Activated CD8-positive, alpha-beta T cell treated with anti-CD3 and anti-CD28 coated beads for 36 hours (primary cell): ENCODE data around the gene TFAM. TPM values are rescaled to one million over a fixed set of nuclear protein-coding genes. Genes with fewer than 3 reads are reported as not detected.

ENCODE experiments used
- ATAC-seq: fragments of 200-7000 bp; cut with Tn5 transposase; one replicate; pipeline ENCODE4 v1.10.0; 2021; ENCODE audit warnings: mild to moderate bottlenecking, moderate library complexity
- CTCF ChIA-PET: fragments of 350-600 bp; sonication (Branson Sonifier 250); formaldehyde crosslinking; loops from one replicate; lab custom pipeline; 2021; ENCODE audit warnings: antibody characterized with exemption; lab: Charles Lee
- POLR2A ChIA-PET: fragments of 350-600 bp; sonication (Branson Sonifier 250); formaldehyde crosslinking; loops from one replicate; lab custom pipeline; 2021; ENCODE audit warnings: antibody characterized with exemption; lab: Charles Lee
- DNase-seq: peaks from one replicate; pipeline ENCODE4 v3.0.0-alpha.2; 2020
- H3K27ac Mint-ChIP-seq: one replicate; pipeline ENCODE4 v1.8.0; 2021; ENCODE audit warnings: mild to moderate bottlenecking, mixed read lengths
- H3K27me3 Mint-ChIP-seq: one replicate; pipeline ENCODE4 v1.8.0; 2021; ENCODE audit warnings: mixed read lengths
- H3K36me3 Mint-ChIP-seq: one replicate; pipeline ENCODE4 v1.8.0; 2021; ENCODE audit warnings: low read depth, mixed read lengths
- H3K4me1 Mint-ChIP-seq: one replicate; pipeline ENCODE4 v1.8.0; 2021; ENCODE audit warnings: low read depth, mixed read lengths
- H3K4me3 Mint-ChIP-seq: one replicate; pipeline ENCODE4 v1.8.0; 2021; ENCODE audit warnings: mild to moderate bottlenecking, moderate library complexity, mixed read lengths
- H3K9me3 Mint-ChIP-seq: one replicate; pipeline ENCODE4 v1.8.0; 2021; ENCODE audit warnings: mixed read lengths
- intact Hi-C: fragments of 100-400 bp; cut with micrococcal nuclease; formaldehyde crosslinking; loops from one replicate; pipeline ENCODE4 v1.10.0; 2022
- total RNA-seq, 2 experiments: library from RNA; stranded (reverse); gene quantifications; one replicate each; pipeline ENCODE4 v1.2.3, GENCODE V29; 2021
- TF ChIP-seq, protein P1 (sequence below): fragments of 200-600 bp; IDR thresholded peaks from one replicate; pipeline ENCODE4 v1.8.0; 2022; ENCODE audit warnings: antibody characterized with exemption, mild to moderate bottlenecking

Gene TFAM
- total RNA-seq, 2 experiments from 2014 or later, result 97.3 to 116 TPM

DNA sequence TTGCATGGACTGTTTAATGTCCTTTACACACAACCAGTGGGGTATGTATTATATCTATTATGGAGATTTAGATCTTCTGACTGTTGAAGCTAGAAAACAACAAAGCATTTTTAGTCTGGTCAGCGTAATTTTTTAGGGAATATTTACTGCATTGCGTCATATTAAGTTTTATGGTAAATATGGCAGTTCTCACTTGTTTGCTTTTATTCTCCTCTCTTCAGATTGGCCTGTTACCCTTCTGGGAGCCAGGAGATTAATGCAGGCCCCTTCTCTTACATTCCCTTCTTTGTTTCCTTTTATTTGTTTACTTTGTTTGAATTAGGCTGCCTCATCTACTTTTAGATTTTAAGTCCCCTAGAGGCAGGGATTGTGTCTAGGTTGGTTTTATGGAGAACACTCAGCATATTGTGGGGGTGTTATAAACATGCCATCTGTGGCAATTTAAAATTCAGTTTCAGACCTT, 36.6 kb upstream of the TFAM start:
- H3K27ac Mint-ChIP-seq, result no peak overlapping the region
- no peak overlapping the region for H3K4me3 Mint-ChIP-seq
- no peak for DNase-seq
- H3K4me1 Mint-ChIP-seq, result peaks cover 36% of the 10 kb centered on the region
- intact Hi-C loops, result no loop called here
- peaks cover 11% of the 10 kb centered on the region for H3K36me3 Mint-ChIP-seq
- TF ChIP-seq, protein P1, sequence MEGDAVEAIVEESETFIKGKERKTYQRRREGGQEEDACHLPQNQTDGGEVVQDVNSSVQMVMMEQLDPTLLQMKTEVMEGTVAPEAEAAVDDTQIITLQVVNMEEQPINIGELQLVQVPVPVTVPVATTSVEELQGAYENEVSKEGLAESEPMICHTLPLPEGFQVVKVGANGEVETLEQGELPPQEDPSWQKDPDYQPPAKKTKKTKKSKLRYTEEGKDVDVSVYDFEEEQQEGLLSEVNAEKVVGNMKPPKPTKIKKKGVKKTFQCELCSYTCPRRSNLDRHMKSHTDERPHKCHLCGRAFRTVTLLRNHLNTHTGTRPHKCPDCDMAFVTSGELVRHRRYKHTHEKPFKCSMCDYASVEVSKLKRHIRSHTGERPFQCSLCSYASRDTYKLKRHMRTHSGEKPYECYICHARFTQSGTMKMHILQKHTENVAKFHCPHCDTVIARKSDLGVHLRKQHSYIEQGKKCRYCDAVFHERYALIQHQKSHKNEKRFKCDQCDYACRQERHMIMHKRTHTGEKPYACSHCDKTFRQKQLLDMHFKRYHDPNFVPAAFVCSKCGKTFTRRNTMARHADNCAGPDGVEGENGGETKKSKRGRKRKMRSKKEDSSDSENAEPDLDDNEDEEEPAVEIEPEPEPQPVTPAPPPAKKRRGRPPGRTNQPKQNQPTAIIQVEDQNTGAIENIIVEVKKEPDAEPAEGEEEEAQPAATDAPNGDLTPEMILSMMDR, result no peak
- POLR2A ChIA-PET, result no interaction called here
- CTCF ChIA-PET, result interaction anchor here (1.2 kb wide), 1 partner anchor 16 kb away, joined by 4 read pairs; no protein-coding TSS in a partner anchor
- H3K27me3 Mint-ChIP-seq, result no peaks in the 10 kb centered on the region
- no peaks in the 10 kb centered on the region for H3K9me3 Mint-ChIP-seq
- no peak for ATAC-seq

DNA sequence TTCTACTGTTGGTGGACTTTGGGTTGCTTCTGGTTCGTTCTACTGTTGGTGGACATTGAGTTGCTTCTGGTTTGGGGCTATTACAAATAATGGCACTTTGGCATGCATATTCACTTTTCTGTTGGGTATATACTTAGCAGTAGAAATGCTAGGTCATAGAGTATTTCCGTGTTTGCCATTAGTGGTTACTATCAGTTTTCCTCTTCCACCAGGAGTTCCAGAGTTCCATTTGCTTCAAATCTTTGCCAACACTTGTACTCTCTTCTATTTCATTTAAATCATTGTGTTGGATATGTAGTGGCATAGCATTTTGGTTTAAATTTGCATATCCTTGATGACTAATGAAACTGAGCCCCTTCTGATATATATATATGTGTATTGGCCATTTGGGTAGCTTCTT, 35.2 kb upstream of the TFAM start:
- Mint-ChIP-seq H3K9me3 (no peaks in the 10 kb centered on the region), H3K27me3 (no peaks in the 10 kb centered on the region), H3K27ac (no peak overlapping the region), H3K4me3 (no peak overlapping the region), H3K4me1 (peaks cover 36% of the 10 kb centered on the region), H3K36me3 (peaks cover 11% of the 10 kb centered on the region)
- intact Hi-C loops, result no loop called here
- DNase-seq (no peak), ATAC-seq (no peak)
- TF ChIP-seq, protein P1, result no peak
- ChIA-PET CTCF (no interaction called here), POLR2A (interaction anchor here (0.8 kb wide), 1 partner anchor 15 kb away, joined by 3 read pairs; no protein-coding TSS in a partner anchor)

DNA sequence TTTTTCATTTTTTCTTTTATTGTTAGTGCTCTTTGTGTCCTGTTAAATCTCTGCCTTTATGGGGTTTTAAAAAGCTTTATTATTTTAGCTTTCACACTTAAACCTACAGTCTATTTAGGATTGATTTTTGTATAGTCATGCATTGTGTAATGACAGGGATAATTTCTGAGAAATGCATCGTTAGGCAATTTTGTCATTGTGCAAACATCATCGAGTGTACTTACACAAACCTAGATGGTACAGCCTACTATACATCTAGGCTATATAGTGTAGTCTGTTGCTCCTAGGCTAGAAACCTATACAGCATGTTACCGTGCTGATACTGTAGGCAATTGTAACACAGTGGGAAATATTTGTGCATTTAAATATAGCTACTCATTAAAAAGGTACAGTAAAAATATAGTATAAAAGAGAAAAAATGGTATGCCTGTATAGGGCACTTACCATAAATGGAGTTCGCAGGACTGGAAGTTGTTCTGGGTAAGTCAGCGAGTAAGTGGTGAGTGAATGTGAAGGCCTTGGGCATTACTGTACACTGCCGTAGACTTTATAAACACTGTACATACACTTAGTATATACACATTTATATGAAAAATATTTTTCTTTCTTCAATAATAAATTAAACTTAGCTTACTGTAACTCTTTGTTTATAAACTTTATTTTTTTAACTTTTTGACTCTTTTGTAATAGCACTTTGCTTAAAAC, 34.4 kb upstream of the TFAM start:
- intact Hi-C loops, result no loop called here

DNA sequence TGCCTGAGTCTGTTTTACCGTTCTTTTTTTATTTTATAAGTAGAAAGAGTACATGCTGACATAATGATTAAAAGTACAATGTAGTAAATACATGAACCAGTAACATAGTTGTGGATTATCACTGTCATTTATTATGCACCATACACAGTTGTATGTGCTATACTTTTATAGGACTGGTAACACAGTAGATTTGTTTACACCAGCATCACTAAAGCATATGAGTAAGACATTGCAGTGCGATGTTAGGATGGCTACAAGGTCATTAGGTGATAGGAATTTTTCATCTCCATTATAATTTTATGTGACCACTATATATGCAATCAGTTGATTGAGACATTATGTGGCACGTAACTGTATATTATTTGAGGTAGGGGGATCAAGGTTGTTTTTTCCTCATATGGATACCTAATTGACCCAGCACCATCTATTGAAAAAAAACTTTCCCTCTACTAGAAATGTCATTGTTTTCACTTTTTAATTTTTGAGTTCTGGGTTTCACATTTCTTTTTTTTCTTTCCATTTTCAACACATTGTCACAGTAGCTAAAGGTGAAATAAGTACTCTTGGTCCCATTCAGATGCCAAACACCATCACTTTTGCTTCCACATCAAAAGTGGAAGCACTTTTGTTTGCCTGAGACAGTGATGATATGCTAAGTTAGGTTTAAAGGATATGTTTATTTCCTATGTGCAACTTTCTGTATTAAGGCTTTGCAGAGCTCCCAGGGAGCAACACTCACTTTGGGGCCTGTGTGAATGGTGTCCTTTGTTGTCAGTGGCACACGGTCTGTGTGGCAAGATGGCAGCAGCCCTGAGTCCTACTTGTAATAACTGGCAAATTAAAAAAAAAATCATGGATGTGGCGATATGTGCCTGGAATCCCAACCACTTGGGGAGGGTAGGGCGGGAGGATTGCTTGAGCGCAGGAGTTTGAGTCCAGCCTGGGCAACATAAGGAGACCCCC, 33.3 kb upstream of the TFAM start:
- TF ChIP-seq, protein P1, result no peak
- Mint-ChIP-seq H3K27me3 (no peaks in the 10 kb centered on the region), H3K36me3 (peaks cover 1% of the 10 kb centered on the region), H3K9me3 (no peaks in the 10 kb centered on the region), H3K4me3 (no peak overlapping the region), H3K4me1 (peaks cover 37% of the 10 kb centered on the region), H3K27ac (no peak overlapping the region)
- no peak for ATAC-seq
- ChIA-PET CTCF (interaction anchor here (1.3 to 1.8 kb wide), 3 partner anchors 7 to 53 kb away, joined by 3 to 5 read pairs (median 3); no protein-coding TSS in a partner anchor), POLR2A (no interaction called here)
- no peak for DNase-seq
- intact Hi-C loops, result no loop called here

More for the DNA sequence above, 34.4 kb upstream of the TFAM start:
- ATAC-seq, result no peak
- CTCF ChIA-PET, result no interaction called here
- peaks cover 40% of the 10 kb centered on the region for H3K4me1 Mint-ChIP-seq
- H3K27me3 Mint-ChIP-seq, result no peaks in the 10 kb centered on the region
- no peak overlapping the region for H3K4me3 Mint-ChIP-seq
- no peak overlapping the region for H3K27ac Mint-ChIP-seq
- H3K9me3 Mint-ChIP-seq, result no peaks in the 10 kb centered on the region
- POLR2A ChIA-PET, result no interaction called here
- TF ChIP-seq, protein P1, result no peak
- H3K36me3 Mint-ChIP-seq, result peaks cover 8% of the 10 kb centered on the region
- DNase-seq, result no peak
